ENCODE measurements around the gene LYPLA2.

The LYPLA2 gene

GRCh38 chr1:23838401-23838866 is 47.5 kb downstream of the LYPLA2 start:
- FAIRE-seq: no peak

GRCh38 chr1:23843644-23844043 is 52.7 kb downstream of the LYPLA2 start:
- FAIRE-seq: no peak

Data from endometrium (tissue), 2 donors.